SHP77 treated with DMSO at 0.1 percent for 48 hours (cell line): ENCODE data around the gene ZNF581.

Experiments
- DNase-seq: peaks from one replicate; lab custom pipeline; 2025; lab: John Stamatoyannopoulos, UW

Gene ZNF581

DNA sequence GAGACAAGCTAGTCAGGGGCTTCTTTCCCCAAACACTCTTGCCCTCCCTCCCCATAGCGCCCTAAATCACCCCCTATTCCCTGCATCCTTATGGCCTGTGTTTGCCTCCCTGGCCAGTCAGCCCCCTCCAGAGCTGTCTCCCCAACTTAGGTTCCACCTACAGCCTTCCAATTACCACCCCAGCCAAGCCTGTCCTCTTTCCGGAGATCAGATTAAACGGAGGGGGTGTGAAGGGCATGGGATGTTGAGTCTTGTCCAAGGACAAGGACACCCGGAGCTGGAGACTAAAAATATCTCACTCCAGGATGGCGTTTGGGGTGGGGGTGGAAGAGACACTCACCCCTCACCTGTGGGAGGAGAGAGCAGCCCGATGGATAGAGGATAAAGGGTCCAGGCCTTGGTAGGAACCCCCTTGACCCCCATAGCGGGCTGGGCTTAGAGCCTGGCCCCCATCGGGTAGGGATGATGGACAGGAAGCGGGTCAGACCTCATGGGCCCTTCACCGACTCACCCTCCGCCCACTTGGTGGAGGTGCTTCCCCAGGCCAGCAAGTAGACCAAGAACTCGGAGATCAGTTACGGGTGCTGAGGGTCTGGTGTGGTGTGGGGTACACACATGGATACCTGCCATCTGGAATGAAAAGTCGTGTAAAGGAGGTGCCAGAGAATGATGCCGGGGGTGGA is 32.0 kb upstream of the ZNF581 start:
- DNase-seq = no peak

DNA sequence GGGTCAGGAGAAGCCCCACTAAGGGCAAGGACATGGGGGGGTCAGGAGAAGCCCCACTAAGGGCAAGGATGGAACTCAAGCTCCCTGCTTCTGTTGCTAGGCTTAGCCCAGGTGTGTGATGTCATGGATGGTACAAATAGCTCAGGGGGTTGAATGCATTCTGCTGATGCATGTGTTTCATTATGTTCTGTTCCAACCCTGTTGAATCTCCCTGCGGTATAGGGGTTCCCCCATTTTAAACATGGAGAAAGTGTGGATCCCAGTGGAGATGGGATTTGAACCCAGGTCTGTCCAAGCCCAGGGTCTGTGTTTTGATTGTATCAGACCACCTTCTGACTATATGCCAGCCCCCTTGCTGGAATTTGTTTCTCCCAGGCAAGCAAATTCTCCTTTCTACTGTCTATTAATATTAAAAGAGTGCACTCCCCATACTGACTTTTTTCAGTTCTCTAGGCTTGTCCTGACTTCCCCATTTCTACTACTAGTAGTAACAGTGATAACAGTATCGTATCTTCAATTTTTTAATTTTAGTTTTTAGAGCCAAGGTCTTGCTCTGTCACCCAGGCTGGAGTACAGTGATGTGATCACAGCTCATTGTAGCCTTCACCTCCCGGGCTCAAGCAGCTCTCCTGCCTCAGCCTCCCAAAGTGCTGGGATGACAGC is 31.3 kb upstream of the ZNF581 start:
- no peak for DNase-seq

DNA sequence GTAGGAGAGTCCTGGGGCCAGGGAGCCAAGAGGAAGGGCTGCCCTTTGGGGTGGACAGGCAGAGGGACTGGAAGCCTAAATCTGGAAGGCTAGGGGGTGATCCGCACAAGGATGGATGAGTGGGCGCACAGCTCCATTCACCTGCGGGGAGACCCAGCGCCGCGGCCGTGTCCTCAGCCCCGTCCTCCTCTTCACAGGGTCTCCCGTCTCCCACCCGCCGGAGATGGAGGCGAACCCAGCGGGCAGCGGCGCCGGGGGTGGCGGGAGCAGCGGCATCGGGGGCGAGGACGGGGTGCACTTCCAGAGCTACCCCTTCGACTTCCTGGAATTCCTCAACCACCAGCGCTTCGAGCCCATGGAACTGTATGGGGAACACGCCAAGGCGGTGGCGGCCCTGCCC is 30.1 kb upstream of the ZNF581 start:
- DNase-seq = no peak

DNA sequence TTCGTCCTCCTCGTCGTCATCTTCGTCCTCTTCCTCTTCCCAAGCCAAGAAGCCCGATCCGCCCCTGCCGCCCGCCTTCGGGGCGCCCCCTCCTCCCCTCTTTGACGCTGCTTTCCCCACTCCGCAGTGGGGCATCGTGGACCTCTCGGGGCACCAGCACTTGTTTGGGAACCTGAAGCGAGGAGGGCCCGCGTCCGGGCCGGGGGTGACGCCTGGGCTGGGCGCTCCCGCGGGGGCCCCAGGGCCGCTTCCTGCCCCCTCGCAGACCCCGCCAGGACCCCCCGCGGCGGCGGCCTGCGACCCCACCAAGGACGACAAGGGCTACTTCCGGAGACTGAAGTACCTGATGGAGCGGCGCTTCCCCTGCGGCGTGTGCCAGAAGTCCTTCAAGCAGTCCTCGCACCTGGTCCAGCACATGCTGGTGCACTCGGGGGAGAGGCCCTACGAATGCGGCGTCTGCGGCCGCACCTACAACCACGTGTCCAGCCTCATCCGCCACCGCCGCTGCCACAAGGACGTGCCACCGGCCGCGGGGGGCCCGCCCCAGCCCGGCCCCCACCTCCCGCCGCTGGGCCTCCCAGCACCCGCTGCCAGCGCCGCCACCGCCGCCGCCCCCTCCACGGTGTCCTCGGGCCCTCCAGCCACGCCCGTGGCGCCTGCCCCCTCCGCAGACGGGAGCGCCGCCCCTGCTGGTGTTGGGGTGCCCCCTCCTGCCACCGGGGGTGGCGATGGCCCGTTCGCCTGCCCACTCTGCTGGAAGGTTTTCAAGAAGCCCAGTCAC is 29.3 kb upstream of the ZNF581 start:
- no peak for DNase-seq

DNA sequence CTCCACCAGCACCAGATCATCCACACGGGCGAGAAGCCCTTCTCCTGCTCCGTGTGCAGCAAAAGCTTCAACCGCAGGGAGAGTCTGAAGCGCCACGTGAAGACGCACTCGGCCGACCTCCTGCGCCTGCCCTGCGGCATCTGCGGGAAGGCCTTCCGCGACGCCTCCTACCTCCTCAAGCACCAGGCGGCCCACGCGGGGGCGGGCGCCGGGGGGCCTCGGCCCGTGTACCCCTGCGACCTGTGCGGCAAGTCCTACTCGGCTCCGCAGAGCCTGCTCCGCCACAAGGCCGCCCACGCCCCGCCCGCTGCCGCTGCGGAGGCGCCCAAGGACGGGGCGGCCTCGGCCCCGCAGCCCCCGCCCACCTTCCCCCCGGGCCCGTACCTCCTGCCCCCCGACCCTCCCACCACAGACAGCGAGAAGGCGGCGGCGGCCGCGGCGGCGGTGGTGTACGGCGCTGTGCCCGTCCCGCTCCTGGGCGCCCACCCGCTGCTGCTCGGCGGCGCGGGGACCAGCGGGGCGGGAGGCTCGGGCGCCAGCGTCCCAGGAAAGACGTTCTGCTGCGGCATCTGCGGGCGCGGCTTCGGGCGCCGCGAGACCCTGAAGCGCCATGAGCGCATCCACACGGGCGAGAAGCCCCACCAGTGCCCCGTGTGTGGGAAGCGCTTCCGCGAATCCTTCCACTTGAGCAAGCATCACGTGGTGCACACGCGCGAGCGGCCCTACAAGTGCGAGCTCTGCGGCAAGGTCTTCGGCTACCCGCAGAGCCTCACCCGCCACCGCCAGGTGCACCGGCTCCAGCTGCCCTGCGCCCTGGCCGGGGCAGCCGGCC is 28.5 kb upstream of the ZNF581 start:
- no peak for DNase-seq

DNA sequence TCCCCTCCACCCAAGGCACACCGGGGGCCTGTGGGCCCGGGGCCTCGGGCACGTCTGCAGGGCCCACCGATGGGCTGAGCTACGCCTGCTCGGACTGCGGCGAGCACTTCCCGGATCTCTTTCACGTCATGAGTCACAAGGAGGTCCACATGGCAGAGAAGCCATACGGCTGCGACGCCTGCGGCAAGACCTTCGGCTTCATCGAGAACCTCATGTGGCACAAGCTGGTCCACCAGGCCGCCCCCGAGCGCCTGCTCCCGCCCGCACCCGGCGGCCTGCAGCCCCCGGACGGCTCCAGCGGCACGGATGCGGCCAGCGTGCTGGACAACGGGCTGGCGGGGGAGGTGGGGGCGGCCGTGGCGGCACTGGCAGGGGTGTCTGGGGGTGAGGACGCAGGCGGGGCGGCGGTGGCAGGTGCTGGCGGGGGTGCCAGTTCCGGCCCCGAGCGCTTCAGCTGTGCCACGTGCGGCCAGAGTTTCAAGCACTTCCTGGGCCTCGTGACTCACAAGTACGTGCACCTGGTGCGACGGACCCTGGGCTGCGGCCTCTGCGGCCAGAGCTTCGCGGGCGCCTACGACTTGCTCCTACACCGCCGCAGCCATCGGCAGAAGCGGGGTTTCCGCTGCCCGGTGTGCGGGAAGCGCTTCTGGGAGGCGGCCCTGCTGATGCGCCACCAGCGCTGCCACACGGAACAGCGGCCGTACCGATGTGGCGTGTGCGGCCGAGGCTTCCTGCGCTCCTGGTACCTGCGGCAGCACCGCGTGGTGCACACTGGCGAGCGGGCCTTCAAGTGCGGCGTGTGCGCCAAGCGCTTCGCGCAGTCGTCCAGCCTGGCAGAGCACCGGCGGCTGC is 27.7 kb upstream of the ZNF581 start:
- DNase-seq = no peak

DNA sequence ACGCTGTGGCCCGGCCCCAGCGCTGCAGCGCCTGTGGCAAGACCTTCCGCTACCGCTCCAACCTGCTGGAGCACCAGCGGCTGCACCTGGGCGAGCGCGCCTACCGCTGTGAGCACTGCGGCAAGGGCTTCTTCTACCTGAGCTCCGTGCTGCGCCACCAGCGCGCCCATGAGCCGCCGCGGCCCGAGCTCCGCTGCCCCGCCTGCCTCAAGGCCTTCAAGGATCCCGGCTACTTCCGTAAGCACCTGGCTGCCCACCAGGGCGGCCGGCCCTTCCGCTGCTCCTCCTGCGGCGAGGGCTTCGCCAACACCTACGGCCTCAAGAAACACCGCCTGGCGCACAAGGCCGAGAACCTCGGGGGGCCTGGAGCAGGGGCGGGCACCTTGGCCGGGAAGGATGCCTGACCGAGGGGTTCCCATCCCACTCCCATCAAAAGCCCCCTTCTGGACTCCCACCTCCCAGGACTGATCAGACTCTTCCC is 27.0 kb upstream of the ZNF581 start:
- DNase-seq = no peak

- no peak for DNase-seq
These were observed 26.0 kb upstream of the ZNF581 start for GRCh38 chr19:55617426-55617825.

GRCh38 chr19:55618426-55618825 is 25.0 kb upstream of the ZNF581 start:
- DNase-seq = no peak

DNA sequence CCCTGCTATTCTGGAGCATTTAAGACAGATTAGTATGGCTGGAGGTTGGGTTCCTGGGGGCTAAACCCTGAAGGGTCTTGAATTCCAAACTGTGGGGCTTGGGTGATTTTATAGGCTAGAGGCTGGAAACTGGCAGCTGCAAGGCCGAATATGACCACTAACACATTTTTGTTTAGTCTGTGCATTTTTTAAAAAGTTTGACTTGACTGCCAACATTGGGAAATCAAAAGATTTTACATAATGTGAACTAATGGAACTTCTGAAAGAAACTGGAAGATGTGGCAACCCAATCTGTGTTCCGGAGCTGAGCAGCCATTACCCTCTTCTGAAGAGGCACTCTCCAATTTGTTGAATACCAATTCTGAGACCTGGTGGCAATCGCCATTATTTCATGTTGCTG is 24.2 kb upstream of the ZNF581 start:
- DNase-seq = no peak

- no peak for DNase-seq
These were observed 22.8 kb upstream of the ZNF581 start for GRCh38 chr19:55620410-55621204.

DNA sequence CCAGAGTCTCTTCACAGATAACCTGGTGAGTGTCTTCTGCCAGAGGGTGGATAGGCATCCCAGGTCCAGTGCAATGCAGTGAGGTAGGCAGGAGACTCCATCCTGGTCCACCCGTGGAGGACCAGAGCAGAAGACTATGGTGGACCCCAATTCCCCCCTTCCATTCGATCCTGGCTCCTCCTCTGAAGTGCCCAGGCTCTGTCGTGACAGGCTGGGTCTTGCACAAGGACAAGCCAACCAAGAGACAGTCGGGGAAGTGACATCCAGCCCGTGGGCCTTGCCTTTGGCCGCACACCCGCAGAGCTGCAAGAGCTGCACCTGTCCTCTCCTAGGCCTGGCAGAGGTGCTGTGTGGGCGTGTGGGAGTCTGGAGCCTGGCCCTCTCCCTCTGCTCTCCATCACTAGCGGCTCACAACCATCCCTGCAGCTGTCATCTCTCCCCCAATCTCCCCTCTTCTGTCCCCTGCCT is 22.2 kb upstream of the ZNF581 start:
- no peak for DNase-seq

GRCh38 chr19:55621673-55622231 is 21.7 kb upstream of the ZNF581 start:
- DNase-seq = no peak

DNA sequence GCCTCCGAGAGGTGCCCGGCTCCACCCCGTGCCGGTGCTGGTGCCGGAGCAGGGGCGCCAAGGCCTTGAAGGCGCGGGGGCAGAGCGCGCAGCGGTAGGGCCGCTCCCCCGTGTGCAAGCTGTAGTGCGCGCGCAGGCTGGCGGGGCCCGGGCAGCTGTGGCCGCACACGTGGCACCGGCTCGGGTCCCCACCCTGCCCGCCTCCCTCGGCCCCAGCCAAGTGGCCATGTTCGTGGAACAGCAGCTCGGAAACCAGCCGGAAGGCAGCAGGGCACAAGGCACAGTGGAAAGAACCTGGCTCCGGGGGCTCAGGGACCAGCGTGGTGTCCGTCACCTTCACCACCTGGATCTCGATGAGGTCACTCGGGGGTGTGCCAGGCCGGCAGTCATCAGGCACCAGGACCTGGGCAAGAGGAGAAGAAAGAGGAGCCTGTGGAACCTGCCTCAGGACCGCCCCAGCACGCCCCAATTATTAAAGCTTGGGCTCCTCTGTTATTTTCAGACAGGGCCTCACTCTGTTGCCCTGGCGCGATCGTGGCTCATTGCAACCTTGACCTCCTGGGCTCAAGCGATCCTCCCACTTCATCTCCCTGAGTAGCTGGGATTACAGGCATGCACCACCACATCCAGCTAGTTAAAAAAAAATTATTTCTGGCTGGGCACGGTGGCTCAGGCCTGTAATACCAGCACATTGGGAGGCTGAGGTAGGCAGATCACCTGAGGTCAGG is 21.0 kb upstream of the ZNF581 start:
- DNase-seq = no peak

DNA sequence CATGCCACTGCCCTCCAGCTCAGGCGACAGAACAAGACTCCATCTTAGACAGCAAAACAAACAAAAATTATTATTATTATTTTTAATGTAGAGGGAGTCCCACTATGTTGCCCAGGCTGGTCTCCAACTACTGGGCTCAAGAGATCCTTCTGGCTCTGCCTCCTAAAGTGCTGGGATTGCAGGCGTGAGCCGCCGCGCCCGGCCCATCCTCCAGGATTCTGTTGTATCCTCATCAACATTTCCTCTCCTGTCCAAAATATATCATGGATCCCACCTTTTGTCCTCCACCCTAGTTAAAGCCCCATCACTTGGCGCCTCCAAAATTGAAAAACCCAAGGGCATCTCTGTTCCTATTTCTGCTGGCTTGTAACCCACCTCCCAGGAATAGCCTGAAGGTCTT is 20.3 kb upstream of the ZNF581 start:
- DNase-seq = no peak

- no peak for DNase-seq
These were observed 19.9 kb upstream of the ZNF581 start for GRCh38 chr19:55623561-55623960.

DNA sequence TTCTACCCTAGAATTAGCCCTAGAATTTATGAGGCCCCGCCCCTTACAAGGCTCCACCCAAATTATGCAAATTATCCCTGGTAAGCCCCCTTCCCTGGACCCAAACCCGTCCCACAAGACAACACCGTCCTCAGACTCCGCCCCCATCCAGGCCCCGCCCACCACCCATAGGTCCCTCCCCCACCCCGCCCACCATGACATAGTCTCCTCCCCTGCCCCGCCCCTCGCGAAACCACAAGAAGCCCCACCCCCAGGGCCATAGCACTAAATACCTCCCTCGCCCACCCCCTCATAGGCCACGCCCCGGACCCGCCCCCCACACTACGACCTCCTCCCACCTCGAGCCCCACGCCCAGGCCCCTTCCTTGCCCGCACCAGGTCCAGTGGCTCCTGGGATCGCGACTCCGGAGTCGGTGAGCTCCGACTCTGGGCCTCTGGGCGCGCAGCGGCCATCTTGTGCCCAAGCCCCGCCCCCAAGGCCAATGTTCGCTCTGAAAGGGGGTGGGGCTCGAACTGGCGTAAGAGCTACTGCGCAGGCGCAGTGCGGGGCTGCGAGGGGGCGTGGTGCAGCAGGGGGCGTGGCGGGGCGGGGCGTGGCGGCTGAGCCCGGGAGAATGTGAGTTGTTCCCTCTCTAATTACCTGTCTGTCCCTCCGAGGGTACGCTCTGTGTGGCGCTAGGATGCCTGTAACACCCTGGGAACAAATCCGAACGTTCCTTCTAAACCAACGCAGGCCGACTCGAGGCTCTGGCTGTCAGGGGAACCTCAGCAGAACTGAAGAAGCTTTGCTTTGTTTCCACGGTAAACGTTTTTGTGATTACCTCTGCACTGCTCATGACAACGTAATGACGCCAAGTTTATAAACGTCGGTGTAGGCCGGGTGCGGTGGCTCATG is 19.1 kb upstream of the ZNF581 start, which contains the start of gene ZNF784:
ZNF784 (minus strand) TSS at position 458 of the 895 bp plus-strand sequence; CDS start at position 453, 5 bp downstream.
- peak; percentile 89 for DNase-seq

DNA sequence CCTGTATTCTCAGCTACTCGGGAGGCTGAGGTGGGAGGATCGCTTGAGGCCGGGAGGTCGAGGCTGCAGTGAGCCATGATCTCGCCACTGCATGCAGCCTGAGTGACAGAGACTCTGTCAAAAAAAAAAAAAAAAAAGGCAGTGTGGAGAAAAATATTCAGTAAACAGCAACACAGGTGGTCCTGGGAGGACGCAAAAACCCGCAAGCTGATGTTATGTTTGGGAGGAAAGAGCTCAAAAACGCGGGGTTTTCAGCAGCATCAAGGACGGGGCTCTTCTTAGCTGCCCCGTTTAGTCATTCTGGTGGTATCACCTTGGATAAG is 18.5 kb upstream of the ZNF581 start:
- no peak for DNase-seq
